ENCODE results near the gene ASTL. TPM values are rescaled to one million over a fixed set of nuclear protein-coding genes. Genes with fewer than 3 reads are reported as not detected.

Gene ASTL
- total RNA-seq (ENCODE audit: low replicate concordance), result not detected in 2 replicates

DNA sequence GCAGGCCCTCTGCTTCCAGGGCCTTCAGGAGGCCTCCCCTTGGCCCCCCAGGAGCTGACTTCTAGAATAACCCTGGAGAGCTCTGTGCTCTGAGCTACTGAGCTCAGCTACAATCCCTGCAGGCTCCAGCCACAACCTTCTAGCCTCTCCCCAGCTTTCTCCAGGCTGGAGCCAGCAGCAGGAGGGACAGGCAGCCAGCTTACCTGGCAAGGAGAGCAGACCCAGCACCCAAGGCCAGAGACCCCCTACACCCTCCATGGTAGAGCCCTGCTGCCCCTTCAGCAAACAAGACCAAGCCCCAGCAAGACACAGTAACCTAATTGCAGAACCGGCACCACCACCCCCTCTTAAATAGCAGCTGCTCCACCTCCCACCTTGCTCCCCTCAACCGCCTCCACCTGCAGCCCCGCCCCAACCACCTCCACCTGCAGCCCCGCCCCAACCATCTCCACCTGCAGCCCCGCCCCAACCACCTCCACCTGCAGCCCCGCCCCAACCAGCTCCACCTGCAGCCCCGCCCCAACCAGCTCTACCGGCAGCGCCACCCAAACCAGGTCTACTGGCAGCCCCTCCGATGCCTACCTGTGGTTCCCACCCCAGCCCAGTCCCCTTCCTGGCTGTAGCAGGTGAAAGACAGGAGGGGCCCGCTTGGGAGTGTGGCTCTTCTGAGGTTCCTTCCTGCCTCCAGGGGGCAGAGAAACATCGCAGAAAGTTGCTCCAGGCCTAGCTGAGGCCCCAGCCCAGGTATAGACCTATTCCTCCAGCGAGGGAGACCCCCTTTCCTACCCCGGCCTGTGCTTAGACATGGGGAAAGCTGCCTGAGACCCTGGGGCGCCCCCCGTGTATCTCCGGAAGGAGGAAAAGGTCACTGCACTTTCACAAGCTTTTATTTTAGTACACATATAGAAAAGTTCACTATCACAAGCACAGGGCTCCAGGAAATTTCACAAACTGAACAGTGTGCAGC lies at the start of gene ASTL:
ASTL (minus strand) TSS at position 324 of the 967 bp plus-strand sequence; CDS start at position 258, 66 bp downstream.

DNA sequence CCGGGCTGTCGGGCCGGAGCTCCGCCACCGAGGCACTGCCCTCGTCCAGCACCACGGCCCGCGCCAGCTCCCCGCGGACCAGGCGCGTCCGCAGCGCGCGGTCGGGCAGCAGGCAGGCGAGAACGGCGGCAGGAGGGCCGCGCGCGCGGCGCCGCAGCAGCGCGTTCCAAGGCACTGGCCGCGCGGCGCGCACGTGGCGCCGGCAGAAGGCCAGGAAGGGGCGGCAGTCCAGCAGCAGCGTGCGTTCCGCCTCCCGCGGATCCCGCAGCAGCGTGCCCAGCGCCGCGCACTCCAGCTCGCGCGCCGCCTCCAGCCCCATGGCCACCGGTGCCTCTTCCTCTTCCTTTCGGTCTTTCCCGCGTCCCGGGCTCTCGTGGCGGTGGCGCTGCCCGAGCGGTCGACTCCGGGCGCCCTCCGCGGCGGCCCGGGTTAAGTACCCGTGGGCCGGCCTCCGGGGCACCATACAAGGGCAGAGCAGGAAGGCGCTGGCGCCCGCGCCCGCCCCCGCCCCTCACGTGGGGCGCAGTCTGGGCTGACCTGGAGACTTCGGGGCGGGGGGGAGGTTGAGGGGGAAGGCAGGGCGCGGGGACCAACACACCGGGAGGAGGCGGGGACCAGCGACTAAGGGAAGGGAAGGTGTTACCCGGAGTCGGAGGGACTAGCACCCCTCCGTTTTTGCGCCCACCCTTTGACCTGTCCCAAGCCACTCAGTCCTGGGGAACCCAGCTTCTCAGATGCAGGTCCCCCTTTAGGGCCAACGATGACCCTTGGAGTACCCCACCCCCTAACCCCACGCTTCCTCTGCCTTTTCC lies 6.9 kb upstream of the ASTL start, which contains the start of gene DUSP2:
DUSP2 (minus strand) TSS at position 405 of the 812 bp plus-strand sequence; CDS start at position 319, 86 bp downstream.

GRCh38 chr2:96116424-96116878 lies 21.9 kb downstream of the ASTL start, which contains the start of gene ADRA2B:
Gene ADRA2B (minus strand): TSS chr2:96116571. CDS start chr2:96116149, 422 bp downstream.

Other genes with a start within 250 kb of the ASTL start
- gene ANKRD36C, start 146.7 kb downstream of the ASTL start, total RNA-seq (ENCODE audit: low replicate concordance), result 24.8 and 25.1 TPM in 2 replicates
- gene GPAT2, start 103.6 kb downstream of the ASTL start, total RNA-seq (ENCODE audit: low replicate concordance), result 1.9 and 12.7 TPM in 2 replicates
- 3.5 TPM in 1 of 2 replicates, not detected in the other for gene ADRA2B, start 21.9 kb downstream of the ASTL start, total RNA-seq (ENCODE audit: low replicate concordance)
- gene DUSP2, start 6.9 kb upstream of the ASTL start, total RNA-seq (ENCODE audit: low replicate concordance), result 0.12 and 0.38 TPM in 2 replicates
- gene STARD7, start 70.3 kb upstream of the ASTL start, total RNA-seq (ENCODE audit: low replicate concordance), result 82.5 and 111 TPM in 2 replicates
- gene TMEM127, start 127.5 kb upstream of the ASTL start, total RNA-seq (ENCODE audit: low replicate concordance), result 12.4 and 13.9 TPM in 2 replicates
- 49.0 and 70.7 TPM in 2 replicates for gene CIAO1, start 127.7 kb upstream of the ASTL start, total RNA-seq (ENCODE audit: low replicate concordance)
- 41.7 and 59.6 TPM in 2 replicates for gene SNRNP200, start 167.0 kb upstream of the ASTL start, total RNA-seq (ENCODE audit: low replicate concordance)
- gene ITPRIPL1, start 186.8 kb upstream of the ASTL start, total RNA-seq (ENCODE audit: low replicate concordance), result 0.75 and 1.2 TPM in 2 replicates
- 1.1 and 5.7 TPM in 2 replicates for gene NCAPH, start 197.3 kb upstream of the ASTL start, total RNA-seq (ENCODE audit: low replicate concordance)

All from smooth muscle cell of the coronary artery (primary cell).